IMR-90 (cell line): ENCODE results near the gene PTPRN2. TPM values are rescaled to one million over a fixed set of nuclear protein-coding genes. Genes with fewer than 3 reads are reported as not detected.

Experiments used
- ATAC-seq: fragments of 200-7000 bp; cut with Tn5 transposase; 2 replicates; pipeline ENCODE4 v1.9.1; 2020; ENCODE audit warnings: low read depth, mild to moderate bottlenecking, moderate library complexity
- BruUV-seq: library from RNA; stranded (reverse); fragments of 400-500 nt; replicated peaks from 2 replicates; lab custom pipeline; 2021; lab: Mats Ljungman, UMichigan
- CTCF ChIA-PET: fragments of 300-600 bp; formaldehyde crosslinking; extraction: SDS; loops from one replicate; lab custom pipeline; 2021; ENCODE audit warnings: antibody characterized with exemption; lab: Yijun Ruan, JAX
- POLR2A ChIA-PET: fragments of 300-600 bp; sonication (Branson Sonifier 250); formaldehyde crosslinking; loops from one replicate; lab custom pipeline; 2022; ENCODE audit warnings: antibody characterized with exemption; ENCODE audit not compliant: unreplicated experiment; lab: Charles Lee
- DNase-seq: peaks from one replicate; pipeline ENCODE4 v3.0.0; 2013
- H2AFZ ChIP-seq: replicated peaks from 2 replicates; pipeline ENCODE3; 2013; ENCODE audit warnings: low read length, mild to moderate bottlenecking; ENCODE audit not compliant: poor library complexity
- H2AK5ac ChIP-seq: 2 replicates; pipeline ENCODE4 v1.6.1; 2013; ENCODE audit warnings: low read depth, low read length, inconsistent platforms
- H2AK9ac ChIP-seq: replicated peaks from 2 replicates; pipeline ENCODE3; 2013; ENCODE audit warnings: mild to moderate bottlenecking, low read depth, low read length, moderate library complexity; ENCODE audit not compliant: poor library complexity
- H2BK120ac ChIP-seq: 2 replicates; pipeline ENCODE4 v1.6.1; 2013; ENCODE audit warnings: low read depth, low read length, inconsistent platforms
- H2BK15ac ChIP-seq: 3 replicates; pipeline ENCODE4 v1.6.1; 2013; ENCODE audit warnings: low read depth, low read length, inconsistent platforms
- H2BK20ac ChIP-seq: 2 replicates; pipeline ENCODE4 v1.6.1; 2013; ENCODE audit warnings: low read depth, mild to moderate bottlenecking, inconsistent platforms, low read length, moderate library complexity
- H2BK5ac ChIP-seq: 2 replicates; pipeline ENCODE4 v1.6.1; 2013; ENCODE audit warnings: mild to moderate bottlenecking, low read depth, low read length, inconsistent platforms; ENCODE audit not compliant: poor library complexity, severe bottlenecking
- H3K14ac ChIP-seq: replicated peaks from 2 replicates; pipeline ENCODE4 v1.6.1; 2013; ENCODE audit warnings: low read depth, low read length, inconsistent platforms
- H3K18ac ChIP-seq: 2 replicates; pipeline ENCODE4 v1.6.1; 2013; ENCODE audit warnings: low read depth, low read length, control low read depth
- H3K23ac ChIP-seq: 2 replicates; pipeline ENCODE4 v1.6.1; 2013; ENCODE audit warnings: low read depth, low read length, inconsistent platforms
- H3K27ac ChIP-seq: 2 replicates; pipeline ENCODE4 v1.5.1; 2013; ENCODE audit warnings: mild to moderate bottlenecking, control low read depth, low read length; ENCODE audit not compliant: insufficient read depth
- H3K27me3 ChIP-seq: 2 replicates; pipeline ENCODE4 v1.6.1; 2013; ENCODE audit warnings: low read length; ENCODE audit not compliant: control insufficient read depth, insufficient read depth
- H3K36me3 ChIP-seq: 2 replicates; pipeline ENCODE4 v1.6.1; 2013; ENCODE audit warnings: low read length, mixed read lengths; ENCODE audit not compliant: control insufficient read depth, insufficient read depth
- H3K4ac ChIP-seq: 2 replicates; pipeline ENCODE4 v1.6.1; 2013; ENCODE audit warnings: low read depth, low read length, inconsistent platforms
- H3K4me1 ChIP-seq: 2 replicates; pipeline ENCODE4 v1.6.1; 2013; ENCODE audit warnings: low read length, mixed read lengths; ENCODE audit not compliant: control insufficient read depth, insufficient read depth
- H3K4me2 ChIP-seq: 2 replicates; pipeline ENCODE4 v1.6.1; 2013; ENCODE audit warnings: low read depth, mild to moderate bottlenecking, control low read depth, low read length, moderate library complexity
- H3K4me3 ChIP-seq: 2 replicates; pipeline ENCODE4 v1.5.1; 2013; ENCODE audit warnings: low read depth, mild to moderate bottlenecking, control low read depth, low read length, moderate library complexity; ENCODE audit not compliant: insufficient read depth
- H3K56ac ChIP-seq: 2 replicates; pipeline ENCODE4 v1.6.1; 2013; ENCODE audit warnings: low read length, inconsistent platforms; ENCODE audit not compliant: insufficient read depth; ENCODE audit errors: extremely low read depth
- H3K79me1 ChIP-seq, 2 experiments: 2 replicates each; pipeline ENCODE4 v1.6.1; 2013; ENCODE audit warnings: low read length in 2 of 2, inconsistent platforms in 1 of 2, low read depth in 1 of 2
- H3K9ac ChIP-seq: 2 replicates; pipeline ENCODE4 v1.6.1; 2013; ENCODE audit warnings: low read depth, low read length, control low read depth
- H3K9me1 ChIP-seq: 2 replicates; pipeline ENCODE4 v1.6.1; 2013; ENCODE audit warnings: low read length, inconsistent platforms; ENCODE audit not compliant: insufficient read depth
- H3K9me3 ChIP-seq: 2 replicates; pipeline ENCODE4 v1.6.1; 2013; ENCODE audit warnings: low read length; ENCODE audit not compliant: control insufficient read depth, insufficient read depth
- H4K20me1 ChIP-seq: 2 replicates; pipeline ENCODE4 v1.6.1; 2013; ENCODE audit warnings: low read length, inconsistent platforms; ENCODE audit not compliant: insufficient read depth
- H4K5ac ChIP-seq: 2 replicates; pipeline ENCODE4 v1.6.1; 2013; ENCODE audit warnings: mild to moderate bottlenecking, low read depth, low read length, control low read depth
- H4K8ac ChIP-seq, 2 experiments: 2 replicates each; pipeline ENCODE4 v1.6.1; 2013; ENCODE audit warnings: low read depth in 2 of 2, low read length in 2 of 2, control low read depth in 1 of 2, inconsistent platforms in 1 of 2
- H4K91ac ChIP-seq: 2 replicates; pipeline ENCODE4 v1.6.1; 2013; ENCODE audit warnings: low read depth, low read length, inconsistent platforms; ENCODE audit not compliant: insufficient read depth
- CHD1 ChIP-seq: IDR thresholded peaks from 2 replicates; pipeline ENCODE4 v1.6.1; 2012; ENCODE audit warnings: low read depth, low read length, improper control_type of control experiment
- FOS ChIP-seq: fragments of 150-350 bp; IDR thresholded peaks from 2 replicates; pipeline ENCODE4 v1.6.1; 2016; ENCODE audit warnings: low read depth, low read length
- RCOR1 ChIP-seq: IDR thresholded peaks from 2 replicates; pipeline ENCODE4 v1.6.1; 2012; ENCODE audit warnings: mild to moderate bottlenecking, low read length, improper control_type of control experiment; ENCODE audit not compliant: insufficient replicate concordance
- USF2 ChIP-seq: fragments of 150-350 bp; IDR thresholded peaks from 2 replicates; pipeline ENCODE4 v1.6.1; 2017; ENCODE audit warnings: mild to moderate bottlenecking, antibody characterized with exemption, low read length, low read depth
- WGBS, 2 experiments: methylation state at CpG; one replicate each; pipeline versions ENCODE4 v1.1.5 to v1.1.7; 2013; ENCODE audit warnings: missing lambda C conversion rate in 2 of 2; ENCODE audit not compliant: insufficient read length in 1 of 2; ENCODE audit errors: extremely low coverage in 2 of 2; 5-methylcytosine and 5-hydroxymethylcytosine counted together
- dilution Hi-C: fragments of 300-500 bp; cut with HindIII; formaldehyde crosslinking; loops from one replicate; pipeline ENCODE4 v1.14.3; 2018; ENCODE audit warnings: low sequenced_read_pairs; ENCODE audit not compliant: unreplicated experiment
- in situ Hi-C: fragments of 300-500 bp; cut with MboI; formaldehyde crosslinking; loops from 3 replicates; pipeline ENCODE4 v1.14.3; 2019; ENCODE audit warnings: low sequenced_read_pairs, inconsistent platforms, mixed read lengths
- intact Hi-C: fragments of 100-400 bp; cut with micrococcal nuclease; formaldehyde crosslinking; loops from 2 replicates; pipeline ENCODE4 v1.10.0; 2022
- polyA plus RNA-seq, 3 experiments: library from polyadenylated mRNA; depleted of rRNA; stranded (reverse); fragments of >200 nt; gene quantifications; 2 replicates each; pipeline ENCODE4 v1.2.3, GENCODE V29; 2012; ENCODE audit warnings: low replicate concordance in 1 of 3
- total RNA-seq: library from RNA; depleted of rRNA; stranded (reverse); fragments of >200 nt; gene quantifications from 2 replicates; pipeline ENCODE4 v1.2.3, GENCODE V29; 2012
- TF ChIP-seq, protein P1 (sequence below): fragments of 150-350 bp; IDR thresholded peaks from 2 replicates; pipeline ENCODE4 v1.6.1; 2016; ENCODE audit warnings: low read depth, mild to moderate bottlenecking, low read length, moderate library complexity, borderline replicate concordance

PTPRN2 gene
- total and polyA plus RNA-seq, 2 of the 4 experiments (the other 2 are of a cell fraction): 0.03 TPM; not detected in 1

GRCh38 chr7:158018971-158019645 lies 568.5 kb downstream of the PTPRN2 start:
- Histone ChIP-seq H3K4me3 (no peak overlapping the region), H3K4me2 (no peak overlapping the region), H2BK120ac (no peak overlapping the region), H2AK9ac (no peak overlapping the region), H2AK5ac (no peak overlapping the region), H4K8ac (no peak overlapping the region), H2BK15ac (no peak overlapping the region), H3K4ac (no peak overlapping the region), H3K27ac (no peak overlapping the region), H3K9me1 (no peaks in the 10 kb centered on the region), H3K18ac (no peak overlapping the region), H3K14ac (no peak overlapping the region), H2AFZ (no peak overlapping the region), H2BK5ac (no peak overlapping the region), H3K9me3 (peaks cover 52% of the 10 kb centered on the region), H4K91ac (no peak overlapping the region), H3K56ac (no peak overlapping the region), H3K27me3 (no peaks in the 10 kb centered on the region), H4K20me1 (no peaks in the 10 kb centered on the region), H2BK20ac (no peak overlapping the region), H3K79me1 (no peaks in the 10 kb centered on the region), H3K36me3 (no peaks in the 10 kb centered on the region), H4K5ac (no peak overlapping the region), H3K9ac (no peak overlapping the region), H3K4me1 (no peaks in the 10 kb centered on the region), H3K23ac (no peak overlapping the region)
- ATAC-seq (no peak), DNase-seq (no peak)
- intact Hi-C loops: no loop called here
- in situ Hi-C loops: no loop called here
- POLR2A ChIA-PET: no interaction called here
- no TSS peak for BruUV-seq
- dilution Hi-C loops: no loop called here
- CTCF ChIA-PET: no interaction called here
- TF ChIP-seq, protein P1, sequence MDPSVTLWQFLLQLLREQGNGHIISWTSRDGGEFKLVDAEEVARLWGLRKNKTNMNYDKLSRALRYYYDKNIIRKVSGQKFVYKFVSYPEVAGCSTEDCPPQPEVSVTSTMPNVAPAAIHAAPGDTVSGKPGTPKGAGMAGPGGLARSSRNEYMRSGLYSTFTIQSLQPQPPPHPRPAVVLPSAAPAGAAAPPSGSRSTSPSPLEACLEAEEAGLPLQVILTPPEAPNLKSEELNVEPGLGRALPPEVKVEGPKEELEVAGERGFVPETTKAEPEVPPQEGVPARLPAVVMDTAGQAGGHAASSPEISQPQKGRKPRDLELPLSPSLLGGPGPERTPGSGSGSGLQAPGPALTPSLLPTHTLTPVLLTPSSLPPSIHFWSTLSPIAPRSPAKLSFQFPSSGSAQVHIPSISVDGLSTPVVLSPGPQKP: no peak
- no peak for TF ChIP-seq RCOR1
- no peak for TF ChIP-seq CHD1
- no peak for TF ChIP-seq FOS
- no peak for TF ChIP-seq USF2
- WGBS, 2 experiments: no CpG with 5 or more reads among the region's 20 CpGs
